HG03139 (cell line): ENCODE measurements around the gene C11orf54.
"Not testable (repeated sequence)": the region's sequence is repeated elsewhere in the genome, so short reads cannot be mapped to it uniquely, and the experiment has no call there.

Experiments
- ATAC-seq: cut with Tn5 transposase; IDR thresholded peaks from one replicate; pipeline ENCODE4 v1.9.1; 2021; ENCODE audit not compliant: unreplicated experiment

C11orf54 gene

GRCh38 chr11:93765551-93765950, 24.1 kb downstream of the C11orf54 start:
- no peak for ATAC-seq

GRCh38 chr11:93766504-93766903, 25.0 kb downstream of the C11orf54 start:
- ATAC-seq = no peak

GRCh38 chr11:93767018-93767417, 25.5 kb downstream of the C11orf54 start:
- ATAC-seq = no peak

- ATAC-seq = no peak
Measured at GRCh38 chr11:93770160-93770559, 28.7 kb downstream of the C11orf54 start.

- no peak for ATAC-seq
Measured at GRCh38 chr11:93772123-93772522, 30.7 kb downstream of the C11orf54 start.

- no peak for ATAC-seq
Measured at GRCh38 chr11:93773045-93773477, 31.6 kb downstream of the C11orf54 start.

GRCh38 chr11:93773601-93774200, 32.2 kb downstream of the C11orf54 start:
- no peak for ATAC-seq

- not testable (repeated sequence) for ATAC-seq
Measured at GRCh38 chr11:93774560-93774959, 33.1 kb downstream of the C11orf54 start.

GRCh38 chr11:93775289-93775688, 33.8 kb downstream of the C11orf54 start:
- ATAC-seq = no peak

GRCh38 chr11:93783362-93783761, 41.9 kb downstream of the C11orf54 start:
- no peak for ATAC-seq

- peak; percentile 42 for ATAC-seq
Measured at GRCh38 chr11:93783765-93784144, 42.3 kb downstream of the C11orf54 start.

- ATAC-seq = peak; percentile 97
Measured at GRCh38 chr11:93784145-93784934, 42.9 kb downstream of the C11orf54 start, which contains the start of gene MED17. Gene MED17, plus strand, starts transcription at chr11:93784282. Its CDS starts 232 bp downstream, at chr11:93784514.

GRCh38 chr11:93784935-93785360, 43.5 kb downstream of the C11orf54 start:
- peak; percentile 28 for ATAC-seq

GRCh38 chr11:93791493-93791892, 50.0 kb downstream of the C11orf54 start:
- ATAC-seq = no peak

- ATAC-seq = no peak
Measured at GRCh38 chr11:93796441-93797231, 55.2 kb downstream of the C11orf54 start.

- no peak for ATAC-seq
Measured at GRCh38 chr11:93801366-93801765, 59.9 kb downstream of the C11orf54 start.

- ATAC-seq = no peak
Measured at GRCh38 chr11:93804879-93805278, 63.4 kb downstream of the C11orf54 start.

- ATAC-seq = no peak
Measured at GRCh38 chr11:93807980-93808379, 66.5 kb downstream of the C11orf54 start.

- ATAC-seq = no peak
Measured at GRCh38 chr11:93813974-93814373, 72.5 kb downstream of the C11orf54 start.
